OCI-LY1 (cell line): ENCODE data around the gene RPL32.

ENCODE experiments used
- CTCF ChIP-seq: fragments of 200-600 bp; sonication (generic), shearing (Covaris generic); IDR thresholded peaks from 2 replicates; pipeline ENCODE4 v1.5.1; 2017; ENCODE audit warnings: mild to moderate bottlenecking, antibody characterized with exemption, low read length, moderate library complexity, mixed read lengths
- EZH2 ChIP-seq: fragments of 200-600 bp; sonication (generic), shearing (Covaris generic); IDR thresholded peaks from 2 replicates; pipeline ENCODE4 v1.8.0; 2017; ENCODE audit warnings: borderline replicate concordance, mixed run types, mild to moderate bottlenecking, antibody characterized with exemption, low read length, moderate library complexity, mixed read lengths

- TF ChIP-seq CTCF: no peak
- no peak for TF ChIP-seq EZH2
Observed at GRCh38 chr3:12785096-12785495, 56.3 kb downstream of the RPL32 start.
